HFF-Myc (cell line): ENCODE measurements around the gene ATP2A3.

Experiments
- DNase-seq: peaks from one replicate; pipeline ENCODE4 v3.0.0-alpha.2; 2011; ENCODE audit warnings: low read depth; ENCODE audit errors: extremely low read depth
- H3K4me3 ChIP-seq: replicated peaks from 2 replicates; pipeline ENCODE4 v1.5.1; 2011; ENCODE audit warnings: low read depth, mild to moderate bottlenecking, control low read depth, low read length
- TF ChIP-seq, protein P1 (sequence below): IDR thresholded peaks from 2 replicates; pipeline ENCODE4 v1.5.1; 2012; ENCODE audit warnings: mild to moderate bottlenecking, low read depth, low read length, control low read depth; ENCODE audit errors: missing control alignments

The ATP2A3 gene

DNA sequence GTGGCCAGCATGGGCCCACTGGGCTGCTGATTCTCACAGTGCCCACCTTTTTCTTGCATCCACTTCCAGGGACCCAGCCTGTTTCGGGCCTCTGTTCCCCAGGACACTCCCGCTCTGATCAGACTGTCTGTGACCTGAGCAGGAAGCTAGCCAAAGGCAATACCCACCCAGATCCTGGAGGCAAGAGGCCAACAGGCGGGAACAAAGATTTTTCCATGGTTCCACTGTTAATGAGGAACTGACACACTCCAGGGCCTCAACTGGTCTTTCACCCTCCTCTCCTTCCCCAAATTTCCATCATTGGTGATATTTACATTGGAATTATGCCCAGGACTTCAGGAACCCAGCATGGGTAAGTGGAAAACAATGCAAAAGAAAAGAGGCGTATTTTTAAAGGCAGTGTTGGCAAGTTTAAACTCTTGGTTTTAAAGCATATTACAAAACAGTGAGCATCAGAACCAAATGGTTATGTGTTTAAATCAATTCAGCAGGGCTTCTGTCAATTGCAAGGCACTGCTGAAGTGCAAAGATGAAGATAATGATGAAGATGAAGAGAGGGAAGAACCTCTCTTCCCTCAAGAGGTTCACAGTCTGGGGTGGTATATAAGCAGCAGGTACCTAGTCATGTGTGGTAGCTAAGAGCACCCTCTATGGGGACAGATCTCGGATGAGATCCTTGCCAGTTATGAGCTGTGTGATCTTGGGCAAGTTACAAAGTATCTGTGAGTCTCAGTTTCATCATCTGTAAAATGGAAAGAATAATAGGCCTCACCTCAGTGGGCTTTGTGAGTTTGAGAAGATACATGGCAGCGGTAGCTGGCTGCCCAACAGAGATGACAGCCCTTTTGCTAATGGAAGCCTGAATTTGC lies 14.4 kb upstream of the ATP2A3 start:
- H3K4me3 ChIP-seq: no peak overlapping the region
- no peak for DNase-seq
- TF ChIP-seq, protein P1, sequence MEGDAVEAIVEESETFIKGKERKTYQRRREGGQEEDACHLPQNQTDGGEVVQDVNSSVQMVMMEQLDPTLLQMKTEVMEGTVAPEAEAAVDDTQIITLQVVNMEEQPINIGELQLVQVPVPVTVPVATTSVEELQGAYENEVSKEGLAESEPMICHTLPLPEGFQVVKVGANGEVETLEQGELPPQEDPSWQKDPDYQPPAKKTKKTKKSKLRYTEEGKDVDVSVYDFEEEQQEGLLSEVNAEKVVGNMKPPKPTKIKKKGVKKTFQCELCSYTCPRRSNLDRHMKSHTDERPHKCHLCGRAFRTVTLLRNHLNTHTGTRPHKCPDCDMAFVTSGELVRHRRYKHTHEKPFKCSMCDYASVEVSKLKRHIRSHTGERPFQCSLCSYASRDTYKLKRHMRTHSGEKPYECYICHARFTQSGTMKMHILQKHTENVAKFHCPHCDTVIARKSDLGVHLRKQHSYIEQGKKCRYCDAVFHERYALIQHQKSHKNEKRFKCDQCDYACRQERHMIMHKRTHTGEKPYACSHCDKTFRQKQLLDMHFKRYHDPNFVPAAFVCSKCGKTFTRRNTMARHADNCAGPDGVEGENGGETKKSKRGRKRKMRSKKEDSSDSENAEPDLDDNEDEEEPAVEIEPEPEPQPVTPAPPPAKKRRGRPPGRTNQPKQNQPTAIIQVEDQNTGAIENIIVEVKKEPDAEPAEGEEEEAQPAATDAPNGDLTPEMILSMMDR: no peak

DNA sequence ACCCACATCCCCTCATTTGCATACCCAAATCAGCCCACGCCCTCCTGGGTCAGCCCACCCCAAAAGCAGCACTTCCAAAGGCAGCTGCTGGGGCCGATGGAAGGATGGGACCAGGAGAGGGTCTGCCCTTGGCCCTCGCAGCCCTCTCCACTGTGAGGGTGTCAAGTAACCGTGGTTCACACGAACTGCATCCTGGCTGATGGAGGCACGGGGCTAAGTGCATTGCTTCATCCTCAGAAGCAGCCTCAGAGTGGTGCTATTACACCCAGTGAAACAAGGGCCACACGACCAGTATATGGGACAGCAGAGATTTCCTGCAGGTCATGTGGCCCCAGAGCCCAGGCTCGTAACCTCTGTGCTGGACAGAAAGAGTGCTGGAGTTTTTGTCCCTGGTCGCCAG lies 13.2 kb upstream of the ATP2A3 start:
- DNase-seq: no peak
- H3K4me3 ChIP-seq: no peak overlapping the region
- TF ChIP-seq, protein P1: no peak

DNA sequence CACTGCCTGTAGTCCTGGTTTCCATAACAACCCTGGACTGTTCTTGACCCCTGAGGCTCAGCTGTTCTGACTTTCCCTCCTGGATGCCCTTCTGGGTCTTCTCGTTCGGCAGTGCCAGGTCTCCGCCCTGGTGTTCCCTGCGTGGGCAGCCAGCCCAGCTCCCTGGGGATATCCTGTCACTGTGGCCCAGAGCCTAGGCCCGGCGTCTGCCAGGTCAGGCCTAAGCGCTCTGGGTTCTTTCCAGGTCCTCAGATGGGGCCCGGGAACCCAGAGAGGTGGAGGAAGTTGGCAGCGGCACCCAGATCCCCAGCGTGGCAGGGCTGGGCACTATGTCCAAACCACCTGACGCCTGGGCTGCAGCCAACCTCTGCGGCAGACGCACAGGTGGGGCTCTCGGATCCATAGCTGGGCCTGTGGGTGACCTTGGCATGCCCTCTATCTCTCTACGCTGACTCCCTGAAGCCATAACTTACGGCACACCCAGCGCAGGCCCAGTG lies 12.5 kb upstream of the ATP2A3 start:
- no peak overlapping the region for H3K4me3 ChIP-seq
- TF ChIP-seq, protein P1: no peak
- no peak for DNase-seq

DNA sequence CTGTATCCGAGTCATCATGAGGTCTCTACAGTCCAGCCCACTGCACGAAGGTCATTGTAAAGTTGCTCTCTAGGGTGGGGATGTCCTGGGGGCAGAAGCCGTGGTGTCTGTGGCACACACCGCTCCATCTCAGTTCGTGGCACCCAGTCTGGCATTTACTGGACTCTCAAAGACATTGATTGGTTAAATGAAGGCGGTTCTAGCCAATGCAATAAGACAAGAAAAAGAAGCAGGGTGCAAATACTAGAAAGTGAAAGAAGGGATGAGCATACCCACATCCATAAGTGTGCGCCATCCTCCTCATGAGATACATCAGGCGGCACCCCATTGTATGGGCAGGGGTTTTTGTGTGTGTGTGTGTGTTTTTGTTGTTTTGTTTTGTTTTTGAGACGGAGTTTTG lies 10.7 kb upstream of the ATP2A3 start:
- no peak for DNase-seq
- TF ChIP-seq, protein P1: no peak
- no peak overlapping the region for H3K4me3 ChIP-seq

DNA sequence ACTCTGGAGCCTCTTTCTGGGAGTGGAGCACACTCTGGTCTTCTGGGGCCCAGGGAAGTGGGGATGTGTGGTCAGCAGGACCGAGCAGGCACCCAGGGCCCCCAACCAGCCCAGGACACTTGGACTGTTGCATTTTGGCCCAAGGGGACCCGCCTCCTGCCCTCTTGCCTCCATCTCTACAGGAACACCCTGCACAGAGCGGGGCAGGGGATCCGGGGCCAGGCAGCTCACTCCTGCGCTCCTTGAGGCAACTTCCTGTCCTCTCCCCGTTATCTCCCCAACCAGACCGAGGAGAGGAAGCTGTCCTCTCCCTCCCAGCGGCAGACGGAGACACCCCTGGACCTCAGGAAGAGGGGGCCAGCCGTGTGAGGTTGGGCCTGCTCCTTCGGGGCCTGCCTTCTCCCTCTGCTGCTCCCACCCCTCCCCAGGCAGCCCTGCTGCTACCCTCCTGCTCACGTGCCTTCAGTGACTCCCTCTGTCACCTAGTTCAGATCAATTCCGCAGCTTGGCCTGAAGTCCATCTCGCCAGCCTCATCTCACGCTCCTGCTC lies 10.0 kb upstream of the ATP2A3 start:
- TF ChIP-seq, protein P1: no peak
- DNase-seq: no peak
- H3K4me3 ChIP-seq: no peak overlapping the region

DNA sequence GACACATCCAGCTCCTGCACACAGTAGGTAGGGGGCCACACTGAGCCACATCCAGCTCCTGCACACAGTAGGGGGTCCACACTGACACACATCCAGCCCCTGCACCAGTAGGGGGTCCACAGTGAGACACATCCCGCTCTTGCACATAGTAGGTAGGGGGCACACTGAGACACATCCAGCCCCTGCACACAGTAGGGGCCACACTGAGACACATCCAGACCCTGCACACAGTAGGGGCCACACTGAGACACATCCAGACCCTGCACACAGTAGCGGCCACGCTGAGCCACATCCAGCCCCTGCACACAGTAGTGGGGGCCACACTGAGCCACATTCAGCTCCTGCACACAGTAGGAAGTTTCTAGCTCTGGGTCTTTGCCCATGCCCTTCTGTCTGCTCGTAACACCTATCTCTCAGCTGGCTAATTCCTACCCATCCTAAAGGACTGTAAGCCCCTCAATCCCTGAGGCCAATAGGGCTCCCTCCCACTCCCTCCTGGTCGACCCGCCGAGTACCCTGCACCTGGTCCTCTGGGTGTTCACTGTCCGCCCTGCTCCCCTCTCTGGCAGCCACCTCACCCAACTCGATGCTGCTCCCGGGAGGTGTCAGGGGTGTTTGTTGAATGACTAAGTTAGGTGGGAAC lies 9.4 kb upstream of the ATP2A3 start:
- DNase-seq: no peak
- TF ChIP-seq, protein P1: no peak
- no peak overlapping the region for H3K4me3 ChIP-seq
